Omental fat pad (tissue), 4 donors: ENCODE data around the gene CXCL14. TPM values are rescaled to one million over a fixed set of nuclear protein-coding genes. Genes with fewer than 3 reads are reported as not detected.
"Not testable (repeated sequence)": the region's sequence is repeated elsewhere in the genome, so short reads cannot be mapped to it uniquely, and the experiment has no call there.

Experiments
- ATAC-seq: fragments of 150-250 bp; one replicate; pipeline ENCODE4 v1.9.1; 2016; ENCODE audit warnings: mild to moderate bottlenecking, moderate library complexity; ENCODE audit not compliant: low FRiP score
- DNase-seq: peaks from one replicate; pipeline ENCODE4 v3.0.0-alpha.2; 2019; ENCODE audit warnings: low spot score
- CTCF ChIP-seq, 3 donors: fragments of 450-650 bp; IDR thresholded peaks; one replicate each; pipeline ENCODE4 v1.5.1; 2016 to 2017; ENCODE audit warnings: antibody characterized with exemption in 3 of 3, mild to moderate bottlenecking in 3 of 3, moderate library complexity in 2 of 3
- total RNA-seq, 4 donors: library from RNA; depleted of rRNA; stranded (reverse); fragments of >200 nt; gene quantifications; one replicate each; pipeline ENCODE4 v1.1.0, GENCODE V29; 2016

Gene CXCL14
- total RNA-seq, 4 donors from 2014 or later = 22.2 to 195 (median 32.1) TPM

GRCh38 chr5:135535420-135535819 is 43.4 kb downstream of the CXCL14 start:
- no peak for ATAC-seq
- no peak for TF ChIP-seq CTCF (IDR thresholded peaks at IDR 0.05)
- no peak for DNase-seq

DNA sequence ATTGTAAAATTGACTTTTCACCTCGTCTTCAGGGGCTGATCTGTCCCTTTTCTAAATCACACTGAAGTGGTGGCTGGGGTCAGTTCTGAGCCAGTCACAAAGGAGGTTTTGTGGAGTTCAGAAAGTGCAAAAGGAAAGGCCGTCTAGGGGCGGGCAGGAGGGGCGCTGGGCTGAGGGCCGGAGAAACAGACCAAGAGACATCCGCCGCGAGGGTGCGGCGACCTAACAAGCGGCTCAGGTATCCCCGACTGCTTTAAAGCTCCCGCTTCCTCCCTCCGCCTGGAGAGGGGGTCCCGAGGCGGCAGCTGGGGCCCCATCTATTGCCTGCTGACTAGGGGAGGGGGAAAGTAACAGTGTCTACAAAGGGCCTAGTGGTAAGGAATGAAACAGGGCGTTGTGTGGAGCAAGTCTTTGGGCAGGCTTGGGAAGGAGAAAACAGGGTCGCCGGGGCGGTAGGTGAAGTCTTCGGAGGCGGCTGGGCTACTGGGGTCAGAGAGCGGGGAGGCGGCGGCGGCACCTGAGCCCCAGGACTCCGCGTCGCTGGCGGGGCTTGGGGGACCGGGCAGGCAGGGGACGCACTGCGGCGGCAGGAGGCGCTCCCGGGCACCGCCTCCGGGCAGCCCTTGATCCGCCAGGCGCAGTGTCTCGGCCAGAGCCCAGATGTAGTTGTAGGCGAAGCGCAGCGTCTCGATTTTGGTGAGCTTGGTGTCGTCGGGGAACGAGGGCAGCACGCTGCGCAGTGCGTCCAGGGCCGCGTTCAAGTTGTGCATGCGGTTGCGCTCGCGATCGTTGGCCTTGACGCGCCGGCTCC is 44.0 kb downstream of the CXCL14 start:
- DNase-seq (no peak), ATAC-seq (no peak)
- no peak for TF ChIP-seq CTCF (IDR thresholded peaks at IDR 0.05)

GRCh38 chr5:135533794-135534193 is 45.0 kb downstream of the CXCL14 start:
- DNase-seq (no peak), ATAC-seq (no peak)
- no peak for TF ChIP-seq CTCF (IDR thresholded peaks at IDR 0.05)

- DNase-seq (no peak), ATAC-seq (no peak)
- no peak for TF ChIP-seq CTCF (IDR thresholded peaks at IDR 0.05)
These were observed 45.5 kb downstream of the CXCL14 start for GRCh38 chr5:135533334-135533733.

GRCh38 chr5:135529576-135529975 is 49.2 kb downstream of the CXCL14 start:
- not testable (repeated sequence) for DNase-seq, ATAC-seq

DNA sequence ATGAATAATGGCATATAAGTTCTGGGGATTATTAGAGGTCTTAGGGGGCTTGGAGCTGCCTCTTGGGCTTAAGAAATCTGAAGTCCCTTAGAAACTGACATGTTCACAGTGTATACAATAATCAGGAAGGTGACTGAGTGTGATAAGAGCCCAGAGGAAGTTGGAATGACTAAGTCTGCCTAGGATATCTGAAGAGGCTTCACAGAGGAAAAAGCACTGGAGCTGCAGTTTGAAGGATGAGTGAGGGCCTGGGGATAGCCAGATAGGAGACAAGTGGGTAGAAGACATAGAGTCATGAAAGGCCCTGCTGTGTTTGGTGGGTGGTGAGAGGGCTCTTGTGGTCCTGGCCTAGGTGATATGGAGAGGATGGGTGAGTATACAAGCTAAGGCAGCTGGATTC is 51.9 kb downstream of the CXCL14 start:
- no peak for ATAC-seq

DNA sequence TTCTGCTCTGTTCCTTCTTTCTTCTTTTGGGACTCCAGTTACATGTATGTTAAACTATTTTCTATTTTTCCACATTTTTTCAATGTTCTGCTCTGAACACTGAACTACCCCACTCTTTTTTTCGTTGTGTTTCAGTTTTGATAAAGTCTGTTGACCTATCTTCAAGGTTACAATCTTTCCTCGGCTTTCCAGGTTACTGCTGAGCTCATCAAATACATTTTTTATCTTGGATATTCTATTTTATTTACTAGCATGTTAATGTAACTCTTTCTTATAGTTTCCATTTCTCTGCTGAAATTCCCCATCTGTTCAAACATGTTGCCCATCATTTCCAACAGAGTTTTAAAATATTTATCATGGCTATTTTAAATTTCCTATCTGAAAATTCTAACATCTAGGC is 56.8 kb downstream of the CXCL14 start:
- DNase-seq = no peak
- no peak for ATAC-seq
- TF ChIP-seq CTCF (IDR thresholded peaks at IDR 0.05) = no peak

More for the DNA sequence above, 51.9 kb downstream of the CXCL14 start:
- DNase-seq = no peak
- no peak for TF ChIP-seq CTCF (IDR thresholded peaks at IDR 0.05)

Other genes with a start within 250 kb of the CXCL14 start
- gene MACROH2A1, start 179.8 kb downstream of the CXCL14 start, total RNA-seq = 100 to 1,000 TPM; 182 to 443 (median 319) TPM
- under 1 TPM in 1 of 4 donors, not detected in 3; 0.19 TPM for gene DCANP1, start 131.6 kb downstream of the CXCL14 start, total RNA-seq
- not detected for gene TIFAB, start 126.6 kb downstream of the CXCL14 start, total RNA-seq
- gene NEUROG1, start 43.0 kb downstream of the CXCL14 start, total RNA-seq = not detected